ENCODE measurements around the gene MIEN1. TPM values are rescaled to one million over a fixed set of nuclear protein-coding genes. Genes with fewer than 3 reads are reported as not detected.

Gene MIEN1
- total and polyA plus RNA-seq, 2 of the 13 experiments (the other 11 are each of a cell fraction or from before 2014, with no cell fraction given) = 40.6 to 56.6 TPM

- peak; percentile 92 for TF ChIP-seq NFKBIZ (CRISPR knock-in tag; IDR thresholded peaks at IDR 0.05)
- TF ChIP-seq, protein P1, sequence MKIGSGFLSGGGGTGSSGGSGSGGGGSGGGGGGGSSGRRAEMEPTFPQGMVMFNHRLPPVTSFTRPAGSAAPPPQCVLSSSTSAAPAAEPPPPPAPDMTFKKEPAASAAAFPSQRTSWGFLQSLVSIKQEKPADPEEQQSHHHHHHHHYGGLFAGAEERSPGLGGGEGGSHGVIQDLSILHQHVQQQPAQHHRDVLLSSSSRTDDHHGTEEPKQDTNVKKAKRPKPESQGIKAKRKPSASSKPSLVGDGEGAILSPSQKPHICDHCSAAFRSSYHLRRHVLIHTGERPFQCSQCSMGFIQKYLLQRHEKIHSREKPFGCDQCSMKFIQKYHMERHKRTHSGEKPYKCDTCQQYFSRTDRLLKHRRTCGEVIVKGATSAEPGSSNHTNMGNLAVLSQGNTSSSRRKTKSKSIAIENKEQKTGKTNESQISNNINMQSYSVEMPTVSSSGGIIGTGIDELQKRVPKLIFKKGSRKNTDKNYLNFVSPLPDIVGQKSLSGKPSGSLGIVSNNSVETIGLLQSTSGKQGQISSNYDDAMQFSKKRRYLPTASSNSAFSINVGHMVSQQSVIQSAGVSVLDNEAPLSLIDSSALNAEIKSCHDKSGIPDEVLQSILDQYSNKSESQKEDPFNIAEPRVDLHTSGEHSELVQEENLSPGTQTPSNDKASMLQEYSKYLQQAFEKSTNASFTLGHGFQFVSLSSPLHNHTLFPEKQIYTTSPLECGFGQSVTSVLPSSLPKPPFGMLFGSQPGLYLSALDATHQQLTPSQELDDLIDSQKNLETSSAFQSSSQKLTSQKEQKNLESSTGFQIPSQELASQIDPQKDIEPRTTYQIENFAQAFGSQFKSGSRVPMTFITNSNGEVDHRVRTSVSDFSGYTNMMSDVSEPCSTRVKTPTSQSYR (CRISPR knock-in tag; IDR thresholded peaks at IDR 0.05; ENCODE audit: borderline replicate concordance) = peak; percentile 93
- TF ChIP-seq POLR2AphosphoS2 (IDR thresholded peaks at IDR 0.05; ENCODE audit: low read depth, low read length) = no peak
- no peak for TF ChIP-seq ZNF326 (CRISPR knock-in tag; IDR thresholded peaks at IDR 0.05; ENCODE audit: borderline replicate concordance)
- TF ChIP-seq ZBTB42 (CRISPR knock-in tag; IDR thresholded peaks at IDR 0.05) = peak; percentile 93; the same call in 1 of the 2 replicates
- TF ChIP-seq ASH2L (IDR thresholded peaks at IDR 0.05; ENCODE audit: insufficient read length, low read depth, low read length) = peak; percentile 28
- TF ChIP-seq ONECUT2 (CRISPR knock-in tag; IDR thresholded peaks at IDR 0.05) = no peak
- 0 out of 2 replicates have a peak, but pooled peaks have one; percentile 80 for TF ChIP-seq ARID2 (CRISPR knock-in tag; IDR thresholded peaks at IDR 0.05; ENCODE audit: borderline replicate concordance)
- TF ChIP-seq PLRG1 (conservative IDR thresholded peaks at IDR 0.05) = no peak
- peak; percentile 77; the same call in 1 of the 2 replicates for TF ChIP-seq E2F2 (CRISPR knock-in tag; IDR thresholded peaks at IDR 0.05; ENCODE audit: borderline replicate concordance)
- TF ChIP-seq CSRNP1 (CRISPR knock-in tag; IDR thresholded peaks at IDR 0.05) = no peak; the same call in 1 of the 2 replicates
- TF ChIP-seq ZFX (CRISPR knock-in tag; IDR thresholded peaks at IDR 0.05; ENCODE audit: low read depth) = peak; percentile 98
- TF ChIP-seq ZNF709 (CRISPR knock-in tag; IDR thresholded peaks at IDR 0.05) = peak; percentile 96
- peak; percentile 97 for TF ChIP-seq GTF3A (CRISPR knock-in tag; conservative IDR thresholded peaks at IDR 0.05)
- 0 out of 2 replicates have a peak, but pooled peaks have one; percentile 34 for TF ChIP-seq RBAK (CRISPR knock-in tag; IDR thresholded peaks at IDR 0.05)
- 0 out of 2 replicates have a peak, but pooled peaks have one; percentile 73 for TF ChIP-seq THAP9 (CRISPR knock-in tag; IDR thresholded peaks at IDR 0.05; ENCODE audit: borderline replicate concordance)
- TF ChIP-seq NFYC (CRISPR knock-in tag; IDR thresholded peaks at IDR 0.05) = peak; percentile 70
- TF ChIP-seq MAFK (conservative IDR thresholded peaks at IDR 0.05 in 1 of 2, IDR thresholded peaks at IDR 0.05 in 1 of 2; ENCODE audit: low read length in 2 of 2) = no peak
- 0 out of 2 replicates have a peak, but pooled peaks have one; percentile 12 for TF ChIP-seq CREB1 (IDR thresholded peaks at IDR 0.05)
- TF ChIP-seq CREB1 (CRISPR knock-in tag; IDR thresholded peaks at IDR 0.05) = no peak
- TF ChIP-seq ZNF235 (CRISPR knock-in tag; IDR thresholded peaks at IDR 0.05; ENCODE audit: borderline replicate concordance) = no peak
Observed at GRCh38 chr17:39754161-39754957, 24.0 kb upstream of the MIEN1 start (continued).

Data from HepG2 (cell line).